Stimulated activated CD4-positive, alpha-beta T cell treated with anti-CD3 and anti-CD28 coated beads, Interleukin-4, amount 100 ng/mL, for 4 hours (primary cell): Measurements from ENCODE around the gene AK8.

Experiments used
- DNase-seq, 2 experiments: peaks; one replicate each; pipeline ENCODE4 v3.0.0-alpha.2; 2020

Gene AK8

GRCh38 chr9:132857616-132858342 is 20.3 kb downstream of the AK8 start:
- DNase-seq, result no peak

DNA sequence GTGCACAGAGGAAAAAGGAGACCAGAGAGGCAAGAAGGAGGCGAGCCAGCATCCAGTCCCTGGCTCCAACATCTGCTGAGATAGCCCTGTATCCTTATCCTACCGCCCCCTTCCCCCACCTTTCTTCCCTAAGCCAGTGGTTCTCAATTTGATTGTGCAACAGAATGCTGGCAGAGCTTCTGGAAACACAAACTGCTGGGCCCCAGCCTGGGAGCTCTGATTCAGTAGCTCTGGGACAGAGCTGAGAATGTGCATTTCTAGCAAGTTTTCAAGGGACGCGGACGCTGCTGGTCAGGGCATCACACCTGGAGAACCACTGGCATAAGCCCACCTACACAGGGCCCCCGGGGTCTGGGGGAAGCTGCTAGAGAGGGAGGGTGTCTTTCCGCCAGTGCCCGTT is 21.1 kb downstream of the AK8 start:
- no peak for DNase-seq

DNA sequence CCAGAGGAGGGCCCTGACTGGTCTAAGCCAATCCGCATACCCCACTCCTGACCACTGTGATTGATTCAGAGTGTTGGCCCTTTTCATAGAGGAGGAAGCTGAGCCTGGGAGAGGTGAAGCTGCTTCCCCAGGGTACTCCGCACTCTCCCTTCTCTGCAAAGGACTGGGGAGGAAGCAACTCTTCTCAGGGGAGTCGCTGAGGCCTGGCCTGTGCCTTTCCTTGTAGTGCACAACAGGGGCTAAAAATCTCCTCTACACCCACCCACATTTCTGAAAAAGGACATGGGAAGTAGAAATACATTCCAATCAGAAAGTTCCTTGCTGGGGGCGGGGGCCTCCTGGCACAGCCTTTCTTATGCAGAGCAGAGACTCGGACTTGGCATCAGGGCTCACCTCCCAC is 22.2 kb downstream of the AK8 start:
- no peak for DNase-seq

DNA sequence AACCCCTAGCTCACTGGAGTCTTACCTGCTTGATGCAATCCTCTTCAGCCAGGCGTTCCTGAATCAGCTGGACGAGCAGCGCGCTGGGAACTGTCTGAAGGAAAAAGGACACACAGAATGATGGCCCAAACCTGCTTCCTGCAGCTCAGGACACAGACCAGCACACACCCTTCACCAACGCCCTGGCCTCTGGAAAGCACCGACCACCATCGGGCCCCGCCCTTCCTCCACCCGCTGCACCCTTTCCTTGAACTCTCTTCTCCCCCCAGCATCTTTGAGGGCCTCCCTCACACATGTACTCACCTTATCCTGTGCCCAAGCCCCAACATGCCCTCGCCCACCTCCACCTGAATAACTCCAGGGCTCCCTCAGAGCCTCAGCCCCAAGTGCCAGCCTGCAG is 23.3 kb downstream of the AK8 start:
- DNase-seq, result no peak

DNA sequence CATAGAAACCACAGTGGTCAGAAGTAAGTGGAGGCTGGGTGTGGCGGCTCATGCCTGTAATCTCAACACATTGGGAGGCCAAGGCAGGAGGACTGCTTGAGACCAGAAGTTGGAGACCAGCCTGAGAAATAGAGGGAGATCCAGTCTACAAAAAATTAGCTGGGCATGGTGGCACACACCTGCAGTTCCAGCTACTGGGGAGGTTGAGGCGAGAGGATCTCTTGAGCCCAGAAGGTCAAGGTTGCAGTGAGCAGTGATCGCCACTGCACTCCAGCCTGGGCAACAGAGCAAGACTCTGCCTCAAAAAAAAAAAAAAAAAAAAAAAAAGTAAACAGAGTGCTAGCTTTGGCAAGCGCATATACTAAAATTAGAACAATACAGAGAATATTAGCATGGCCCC is 24.6 kb downstream of the AK8 start:
- DNase-seq, result no peak

DNA sequence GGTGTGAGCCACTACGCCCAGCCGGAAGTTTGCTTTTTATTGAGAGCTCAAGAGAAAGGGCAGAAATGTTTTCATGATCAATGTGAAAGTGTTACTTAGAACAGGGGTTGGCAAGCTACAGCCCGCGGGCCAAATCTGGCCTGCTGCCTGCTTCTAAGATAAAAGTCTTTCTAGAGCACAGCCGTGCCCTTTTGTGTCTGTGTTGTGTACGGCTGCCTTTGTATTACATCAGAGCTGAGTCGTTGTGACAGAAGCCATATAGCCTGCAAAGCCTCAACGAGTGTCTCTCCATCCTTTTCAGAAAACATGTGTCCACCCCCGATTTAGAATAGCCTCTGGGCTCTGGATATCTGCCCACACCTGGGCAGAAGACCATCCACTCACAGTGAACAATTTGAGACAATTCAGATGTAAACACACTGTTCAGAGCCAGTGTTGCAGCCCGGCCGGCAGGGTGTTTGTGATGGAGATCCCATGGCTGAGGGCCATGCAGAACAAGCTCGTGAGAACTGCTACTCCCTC is 28.8 kb downstream of the AK8 start:
- DNase-seq, result no peak

DNA sequence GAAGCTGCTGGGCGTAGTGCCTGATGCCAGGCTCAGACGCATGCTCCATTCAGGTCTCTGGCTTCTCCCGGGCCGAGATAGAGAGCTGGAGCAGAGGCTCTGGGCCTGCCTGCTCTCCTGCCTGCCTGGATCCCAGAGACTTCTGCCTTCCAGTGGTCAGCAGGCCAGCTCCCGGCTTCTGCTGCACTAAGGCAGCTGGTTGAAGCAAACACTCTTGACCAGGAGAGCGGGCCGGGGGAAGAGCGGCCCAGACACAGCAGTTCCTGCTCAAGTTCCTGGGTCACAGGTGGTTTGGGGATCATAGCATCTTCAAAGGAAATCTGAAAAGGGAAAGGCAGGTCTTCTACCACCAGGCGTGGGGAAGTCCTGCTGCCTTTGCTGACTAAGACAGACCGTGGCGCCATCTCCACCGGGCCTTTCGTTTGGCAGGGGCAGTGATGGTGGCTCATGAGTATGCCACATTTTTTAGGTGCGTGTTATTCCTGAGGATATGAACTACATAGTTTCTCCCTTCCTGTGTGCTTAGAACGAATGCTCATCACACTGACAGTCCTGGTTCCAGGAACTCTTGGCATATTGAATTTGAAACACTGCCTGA is 31.1 kb downstream of the AK8 start:
- DNase-seq, result no peak

GRCh38 chr9:132846109-132846917 is 31.8 kb downstream of the AK8 start:
- no peak for DNase-seq

DNA sequence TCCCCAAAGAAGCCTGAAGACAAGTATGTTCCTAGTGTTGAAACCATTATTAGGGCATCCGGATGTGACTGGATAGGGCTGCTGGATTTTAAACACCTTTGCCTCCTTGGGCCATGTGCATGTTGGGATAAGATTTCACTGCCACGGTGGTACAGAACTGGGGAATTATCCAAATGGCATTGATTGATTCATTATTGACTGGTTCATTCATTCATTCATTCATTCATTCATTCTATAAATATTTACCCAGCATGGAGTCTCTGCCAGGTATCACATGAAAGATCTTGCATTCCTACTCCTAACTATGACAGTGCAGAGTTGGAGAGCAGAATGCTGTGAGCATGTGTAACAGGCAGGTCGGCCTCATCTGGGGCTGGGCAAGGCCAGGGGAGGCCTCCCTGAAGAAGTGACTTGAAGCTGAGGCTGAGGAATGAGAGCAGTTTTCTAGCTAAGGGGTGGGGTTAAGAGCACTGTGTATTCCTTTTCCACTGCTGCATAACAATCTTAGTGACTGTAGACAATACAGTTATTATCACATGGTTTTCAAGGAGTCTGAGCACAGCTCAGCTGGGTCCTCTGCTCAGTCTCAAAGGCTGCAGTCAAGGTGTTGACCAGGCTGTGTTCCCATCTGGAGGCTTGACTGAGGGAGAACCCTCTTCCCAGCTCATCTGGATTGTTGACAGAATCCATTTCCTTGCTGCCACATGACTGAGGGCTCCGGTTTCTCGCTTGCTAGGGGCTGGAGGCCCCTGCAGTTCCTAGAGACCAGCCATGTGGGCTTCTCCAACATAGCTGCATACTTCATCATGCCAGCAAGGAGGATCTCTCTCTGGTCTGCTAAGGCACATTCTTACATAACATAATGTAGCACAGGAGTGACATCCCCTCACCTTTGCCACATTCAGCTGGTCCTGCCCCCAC is 35.7 kb downstream of the AK8 start:
- no peak for DNase-seq

DNA sequence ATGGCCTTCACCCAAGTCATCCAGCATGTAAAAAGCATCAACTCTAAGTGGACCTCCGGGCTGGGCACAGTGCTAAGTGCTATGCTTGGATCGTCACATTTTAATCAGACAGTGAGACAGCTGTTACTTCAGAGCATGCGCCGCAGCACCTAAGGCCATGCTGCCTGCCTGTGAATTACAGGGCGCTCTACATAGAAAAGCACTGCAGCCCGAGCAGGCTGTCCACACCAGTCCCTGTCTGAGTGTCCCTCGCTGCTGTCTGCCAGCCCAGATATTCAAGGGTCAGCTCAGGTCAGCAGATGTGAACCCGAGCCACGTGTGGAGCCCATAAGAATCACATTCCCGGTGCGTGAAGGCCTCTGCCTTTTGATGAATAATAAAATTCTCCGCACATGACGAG is 37.1 kb downstream of the AK8 start:
- no peak for DNase-seq

- no peak for DNase-seq
Observed at GRCh38 chr9:132838291-132838690, 39.8 kb downstream of the AK8 start.

DNA sequence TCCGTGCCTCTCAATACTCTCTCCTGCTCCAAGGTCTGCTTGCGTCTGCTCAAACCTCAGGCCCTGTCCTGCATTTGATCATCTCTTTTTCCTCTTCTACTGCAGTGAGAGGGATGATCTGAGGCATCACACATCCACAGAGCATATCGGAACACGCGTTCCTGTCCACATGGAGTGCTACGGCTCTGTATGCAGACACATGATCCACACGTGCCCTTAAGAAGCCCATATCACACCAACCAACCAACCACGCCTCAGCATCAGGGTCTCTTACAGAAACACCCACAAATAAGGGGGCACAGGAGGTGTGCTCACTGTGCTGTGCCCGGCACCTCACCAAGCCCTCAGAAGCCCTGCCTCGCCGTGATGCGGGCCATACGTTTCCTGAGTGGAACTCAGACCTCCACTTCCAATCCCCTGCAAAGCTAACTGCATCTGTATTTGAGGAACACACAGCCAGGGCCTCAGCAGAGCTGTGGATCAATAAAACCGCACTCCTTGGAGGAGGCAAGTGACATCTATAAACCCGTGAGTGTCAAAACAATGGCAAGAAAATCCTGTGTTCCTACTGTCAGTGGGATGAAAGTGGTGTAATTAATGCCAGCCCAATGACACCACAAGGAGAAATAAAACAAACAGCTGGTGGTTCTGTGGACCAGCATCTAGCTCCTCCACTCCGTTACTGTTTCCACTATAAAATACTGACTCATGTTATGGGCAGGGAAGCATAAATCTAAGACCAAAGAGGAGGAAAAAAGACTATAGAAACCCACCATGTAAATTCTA is 40.4 kb downstream of the AK8 start:
- DNase-seq, result no peak

DNA sequence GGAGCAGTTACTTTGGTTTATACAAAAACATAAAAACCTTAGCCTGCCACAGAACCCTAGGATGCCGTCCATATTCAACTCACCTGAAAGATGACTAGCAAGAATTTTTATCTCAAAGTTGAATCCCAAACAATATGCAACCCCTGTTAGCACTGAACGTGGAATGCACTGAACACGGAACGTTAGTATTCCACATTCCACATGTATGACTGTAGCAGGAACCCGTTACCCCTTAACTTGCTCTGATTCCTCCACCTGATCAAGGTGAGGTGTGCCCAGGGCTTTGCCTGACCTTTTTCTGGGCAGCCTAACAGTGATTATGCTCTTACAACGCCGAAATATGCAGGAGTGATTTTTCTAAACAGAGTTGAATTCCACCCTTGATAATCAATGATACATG is 43.7 kb downstream of the AK8 start:
- DNase-seq, result no peak

GRCh38 chr9:132833550-132834121 is 44.4 kb downstream of the AK8 start:
- DNase-seq, result no peak

GRCh38 chr9:132832171-132832881 is 45.8 kb downstream of the AK8 start:
- no peak for DNase-seq

DNA sequence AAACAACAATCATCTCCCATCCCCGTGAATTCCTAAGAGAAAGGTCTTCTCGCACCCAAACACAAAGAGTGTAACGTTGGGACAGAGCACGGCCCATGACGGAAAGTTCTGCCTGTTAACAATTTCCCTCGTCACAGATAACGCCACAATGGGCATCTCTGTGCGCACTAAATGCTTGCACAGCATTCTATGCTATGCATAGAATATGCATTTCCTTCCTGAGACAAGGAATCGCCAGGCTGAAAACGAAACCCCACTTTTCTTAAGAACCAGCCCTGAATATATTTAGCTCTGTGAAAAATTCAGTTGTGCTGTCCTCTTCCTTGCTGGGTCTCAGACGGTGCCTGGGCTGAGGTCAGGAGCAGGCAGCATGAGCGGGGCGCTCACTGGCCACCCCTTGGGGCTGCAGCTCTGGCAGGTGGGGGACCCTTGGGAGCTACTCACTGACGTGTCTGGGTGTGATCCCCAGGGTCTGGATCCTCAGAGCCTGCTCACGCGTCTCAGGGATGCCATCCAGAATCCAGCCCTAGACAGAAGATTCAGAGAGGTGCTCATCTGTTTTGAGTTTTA is 49.8 kb downstream of the AK8 start:
- no peak for DNase-seq

- DNase-seq, result no peak
Observed at GRCh38 chr9:132827366-132827765, 50.7 kb downstream of the AK8 start.

- no peak for DNase-seq
Observed at GRCh38 chr9:132826621-132827365, 51.3 kb downstream of the AK8 start.

DNA sequence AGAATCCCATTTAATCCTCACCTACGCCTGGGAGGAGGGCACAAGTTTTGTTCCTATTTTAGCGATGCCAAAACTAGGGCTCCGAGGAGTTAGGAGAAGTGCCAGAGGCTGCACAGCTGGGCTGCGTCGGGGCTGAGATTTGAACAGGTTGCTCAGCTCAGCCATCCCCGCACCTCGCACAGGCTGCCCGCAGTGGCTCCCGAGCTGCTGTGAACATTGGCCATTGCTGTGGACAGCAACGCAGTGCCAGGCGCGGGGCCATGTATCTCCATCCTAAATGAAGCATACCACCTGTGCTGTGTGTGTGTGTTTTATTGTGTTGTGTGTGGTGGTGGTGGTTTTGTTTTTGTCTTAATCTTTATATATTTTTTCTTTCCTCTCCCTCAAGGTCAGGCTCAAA is 52.0 kb downstream of the AK8 start:
- DNase-seq, result no peak

- no peak for DNase-seq
Observed at GRCh38 chr9:132825430-132825829, 52.7 kb downstream of the AK8 start.
